ENCODE data around the gene MADD.
"Not testable (repeated sequence)": the region's sequence is repeated elsewhere in the genome, so short reads cannot be mapped to it uniquely, and the experiment has no call there.

Gene MADD

GRCh38 chr11:47278058-47278457 lies 8.1 kb downstream of the MADD start:
- no peak for DNase-seq

GRCh38 chr11:47278769-47279168 lies 8.8 kb downstream of the MADD start:
- no peak for DNase-seq

- DNase-seq = no peak
These were observed 10.2 kb downstream of the MADD start for GRCh38 chr11:47280099-47280498.

GRCh38 chr11:47280860-47281259 lies 10.9 kb downstream of the MADD start:
- DNase-seq = no peak

- DNase-seq = no peak
These were observed 12.5 kb downstream of the MADD start for GRCh38 chr11:47282462-47282861.

GRCh38 chr11:47284151-47284550 lies 14.2 kb downstream of the MADD start:
- no peak for DNase-seq

- no peak for DNase-seq
These were observed 16.2 kb downstream of the MADD start for GRCh38 chr11:47285969-47286770.

- no peak for DNase-seq
These were observed 18.1 kb downstream of the MADD start for GRCh38 chr11:47288066-47288465.

GRCh38 chr11:47289856-47290255 lies 19.9 kb downstream of the MADD start:
- DNase-seq = no peak

GRCh38 chr11:47295385-47295784 lies 25.5 kb downstream of the MADD start:
- DNase-seq = no peak

GRCh38 chr11:47296045-47296444 lies 26.1 kb downstream of the MADD start:
- DNase-seq = no peak

- DNase-seq = no peak
These were observed 29.1 kb downstream of the MADD start for GRCh38 chr11:47299078-47299477.

- DNase-seq = no peak
These were observed 32.9 kb downstream of the MADD start for GRCh38 chr11:47302853-47303252.

- DNase-seq = no peak
These were observed 36.0 kb downstream of the MADD start for GRCh38 chr11:47305734-47306483.

- no peak for DNase-seq
These were observed 36.5 kb downstream of the MADD start for GRCh38 chr11:47306484-47306844.

- no peak for DNase-seq
These were observed 38.3 kb downstream of the MADD start for GRCh38 chr11:47308050-47308823.

- no peak for DNase-seq
These were observed 45.1 kb downstream of the MADD start for GRCh38 chr11:47314992-47315391.

GRCh38 chr11:47316501-47316900 lies 46.6 kb downstream of the MADD start:
- not testable (repeated sequence) for DNase-seq

- no peak for DNase-seq
These were observed 47.3 kb downstream of the MADD start for GRCh38 chr11:47317064-47317828.

GRCh38 chr11:47318166-47318565 lies 48.2 kb downstream of the MADD start:
- no peak for DNase-seq

GRCh38 chr11:47324520-47324919 lies 54.6 kb downstream of the MADD start:
- no peak for DNase-seq

- no peak for DNase-seq
These were observed 55.5 kb downstream of the MADD start for GRCh38 chr11:47325271-47326041.
